ENCODE data around the gene TPM2.

Gene TPM2

GRCh38 chr9:35689542-35690293 is at the start of gene TPM2:
Gene TPM2, minus strand, starts transcription at chr9:35689925. Its CDS starts 108 bp downstream, at chr9:35689817.
- DNase-seq: no peak

- DNase-seq: no peak
Measured at GRCh38 chr9:35738924-35739323, 49.2 kb upstream of the TPM2 start.

GRCh38 chr9:35738186-35738585 is 48.5 kb upstream of the TPM2 start:
- no peak for DNase-seq

GRCh38 chr9:35737143-35737542 is 47.4 kb upstream of the TPM2 start:
- DNase-seq: no peak

GRCh38 chr9:35736201-35736633 is 46.5 kb upstream of the TPM2 start:
- peak; percentile 58 for DNase-seq

- DNase-seq: no peak
Measured at GRCh38 chr9:35734096-35734495, 44.4 kb upstream of the TPM2 start.

- peak; percentile 31 for DNase-seq
Measured at GRCh38 chr9:35732800-35733541, 43.2 kb upstream of the TPM2 start.

GRCh38 chr9:35732185-35732799 is 42.6 kb upstream of the TPM2 start, which contains the start of the genes CREB3 and TLN1:
Gene CREB3, plus strand, starts transcription at chr9:35732666. Its CDS starts 107 bp downstream, at chr9:35732773.
Gene TLN1, minus strand, starts transcription at chr9:35732195. Its CDS starts 6,501 bp downstream, at chr9:35725694.
- DNase-seq: peak; percentile 96

- DNase-seq: no peak
Measured at GRCh38 chr9:35731415-35732184, 41.9 kb upstream of the TPM2 start.

- DNase-seq: no peak
Measured at GRCh38 chr9:35730486-35730854, 40.7 kb upstream of the TPM2 start.

GRCh38 chr9:35729700-35730485 is 40.2 kb upstream of the TPM2 start:
- no peak for DNase-seq

- DNase-seq: no peak
Measured at GRCh38 chr9:35729101-35729500, 39.4 kb upstream of the TPM2 start.

GRCh38 chr9:35728041-35728971 is 38.6 kb upstream of the TPM2 start:
- DNase-seq: no peak

GRCh38 chr9:35727676-35728040 is 37.9 kb upstream of the TPM2 start:
- no peak for DNase-seq

GRCh38 chr9:35726931-35727330 is 37.2 kb upstream of the TPM2 start:
- DNase-seq: no peak

- DNase-seq: no peak
Measured at GRCh38 chr9:35725362-35725761, 35.6 kb upstream of the TPM2 start.

GRCh38 chr9:35723908-35724307 is 34.2 kb upstream of the TPM2 start:
- DNase-seq: no peak

- no peak for DNase-seq
Measured at GRCh38 chr9:35723426-35723825, 33.7 kb upstream of the TPM2 start.

GRCh38 chr9:35719546-35719945 is 29.8 kb upstream of the TPM2 start:
- DNase-seq: no peak

GRCh38 chr9:35718721-35719511 is 29.2 kb upstream of the TPM2 start:
- DNase-seq: no peak
